PC-3 (cell line): ENCODE measurements around the gene BAZ2B. TPM values are rescaled to one million over a fixed set of nuclear protein-coding genes. Genes with fewer than 3 reads are reported as not detected.

Source experiments
- ATAC-seq: fragments of 200-7000 bp; cut with Tn5 transposase; 2 replicates; pipeline ENCODE4 v1.9.1; 2020; ENCODE audit warnings: mild to moderate bottlenecking, moderate library complexity
- BruUV-seq: library from RNA; stranded (reverse); fragments of 400-500 nt; replicated peaks from 2 replicates; lab custom pipeline; 2021; lab: Mats Ljungman, UMichigan
- CTCF ChIA-PET: fragments of 300-600 bp; sonication (Branson Sonifier 250); formaldehyde crosslinking; loops from one replicate; lab custom pipeline; 2022; ENCODE audit warnings: antibody characterized with exemption; lab: Charles Lee
- POLR2A ChIA-PET: fragments of 300-600 bp; sonication (Branson Sonifier 250); formaldehyde crosslinking; loops from one replicate; lab custom pipeline; 2022; ENCODE audit warnings: antibody characterized with exemption; ENCODE audit not compliant: unreplicated experiment; lab: Charles Lee
- DNase-seq: peaks from one replicate; pipeline ENCODE4 v3.0.0-alpha.2; 2015
- H2AFZ ChIP-seq: fragments of 300-600 bp; sonication (generic); 2 replicates; pipeline ENCODE4 v1.6.0; 2016; ENCODE audit warnings: antibody characterized with exemption, low read length
- H3F3A ChIP-seq: fragments of 300-600 bp; sonication (generic); one replicate; pipeline ENCODE4 v1.6.0; 2017; ENCODE audit warnings: antibody characterized with exemption, low read length, control low read depth, mild to moderate bottlenecking; ENCODE audit not compliant: unreplicated experiment
- H3K27ac ChIP-seq: fragments of 300-600 bp; sonication (generic); 2 replicates; pipeline ENCODE4 v1.5.1; 2016; ENCODE audit warnings: mild to moderate bottlenecking, low read length
- H3K27me3 ChIP-seq: fragments of 300-600 bp; sonication (generic); 2 replicates; pipeline ENCODE4 v1.6.1; 2016; ENCODE audit warnings: low read length, mixed read lengths
- H3K36me3 ChIP-seq: fragments of 300-600 bp; sonication (generic); 2 replicates; pipeline ENCODE4 v1.6.1; 2016; ENCODE audit warnings: low read depth, mixed run types, low read length, mixed read lengths
- H3K4me1 ChIP-seq: fragments of 300-600 bp; sonication (generic); 2 replicates; pipeline ENCODE4 v1.5.1; 2016; ENCODE audit warnings: low read length; ENCODE audit not compliant: insufficient read depth
- H3K4me2 ChIP-seq: fragments of 300-600 bp; sonication (generic); 2 replicates; pipeline ENCODE4 v1.6.0; 2016; ENCODE audit warnings: low read length
- H3K4me3 ChIP-seq: fragments of 300-600 bp; sonication (generic); 2 replicates; pipeline ENCODE4 v1.5.1; 2016; ENCODE audit warnings: mild to moderate bottlenecking, low read length, mixed read lengths
- H3K79me2 ChIP-seq: fragments of 300-600 bp; sonication (generic); 2 replicates; pipeline ENCODE4 v1.6.1; 2017; ENCODE audit warnings: low read length, mixed read lengths
- H3K9ac ChIP-seq: fragments of 300-600 bp; sonication (generic); 2 replicates; pipeline ENCODE4 v1.6.0; 2016; ENCODE audit warnings: mild to moderate bottlenecking, low read length
- H3K9me2 ChIP-seq: fragments of 300-600 bp; sonication (generic); replicated peaks from 2 replicates; pipeline ENCODE4 v1.6.1; 2016; ENCODE audit warnings: mixed run types, low read length, mixed read lengths
- H3K9me3 ChIP-seq: fragments of 300-600 bp; sonication (generic); 2 replicates; pipeline ENCODE4 v1.6.1; 2016; ENCODE audit warnings: low read length, mixed read lengths
- H4K20me1 ChIP-seq: fragments of 300-600 bp; sonication (generic); 2 replicates; pipeline ENCODE4 v1.6.1; 2016; ENCODE audit warnings: low read length, mixed read lengths
- EZH2 ChIP-seq: fragments of 300-600 bp; sonication (generic); IDR thresholded peaks from one replicate; pipeline ENCODE4 v1.6.1; 2017; ENCODE audit warnings: antibody characterized with exemption, mild to moderate bottlenecking, low read length; ENCODE audit not compliant: unreplicated experiment
- EZH2phosphoT487 ChIP-seq: fragments of 300-600 bp; sonication (generic); IDR thresholded peaks from 2 replicates; pipeline ENCODE4 v1.6.1; 2018; ENCODE audit warnings: mild to moderate bottlenecking, antibody characterized with exemption, low read length, borderline replicate concordance
- intact Hi-C: fragments of 100-400 bp; cut with micrococcal nuclease; formaldehyde crosslinking; loops from 2 replicates; pipeline ENCODE4 v1.9.0; 2023
- total RNA-seq: library from RNA; depleted of rRNA; stranded (reverse); fragments of >200 nt; gene quantifications from 2 replicates; pipeline ENCODE4 v1.2.3, GENCODE V29; 2014
- TF ChIP-seq, protein P1 (sequence below): fragments of 300-600 bp; sonication (generic); conservative IDR thresholded peaks from 2 replicates; pipeline ENCODE4 v1.5.1; 2017; ENCODE audit warnings: antibody characterized with exemption, low read depth, mild to moderate bottlenecking, low read length

BAZ2B gene
- total RNA-seq, 1 experiment from 2014 or later, result 19.6 TPM

GRCh38 chr2:159322419-159322818, 293.9 kb downstream of the BAZ2B start:
- Histone ChIP-seq H3K79me2 (no peaks in the 10 kb centered on the region), H3K9me2 (no peaks in the 10 kb centered on the region), H2AFZ (no peak overlapping the region), H3K9me3 (no peaks in the 10 kb centered on the region), H3K4me2 (no peak overlapping the region), H4K20me1 (no peaks in the 10 kb centered on the region), H3K27ac (no peak overlapping the region), H3K4me3 (no peak overlapping the region), H3K27me3 (no peaks in the 10 kb centered on the region), H3F3A (no peaks in the 10 kb centered on the region), H3K36me3 (no peaks in the 10 kb centered on the region), H3K4me1 (no peaks in the 10 kb centered on the region), H3K9ac (no peak overlapping the region)
- ChIA-PET CTCF (no interaction called here), POLR2A (no interaction called here)
- DNase-seq, result no peak
- ATAC-seq, result no peak
- TF ChIP-seq EZH2 (no peak), EZH2phosphoT487 (no peak)
- TF ChIP-seq, protein P1, sequence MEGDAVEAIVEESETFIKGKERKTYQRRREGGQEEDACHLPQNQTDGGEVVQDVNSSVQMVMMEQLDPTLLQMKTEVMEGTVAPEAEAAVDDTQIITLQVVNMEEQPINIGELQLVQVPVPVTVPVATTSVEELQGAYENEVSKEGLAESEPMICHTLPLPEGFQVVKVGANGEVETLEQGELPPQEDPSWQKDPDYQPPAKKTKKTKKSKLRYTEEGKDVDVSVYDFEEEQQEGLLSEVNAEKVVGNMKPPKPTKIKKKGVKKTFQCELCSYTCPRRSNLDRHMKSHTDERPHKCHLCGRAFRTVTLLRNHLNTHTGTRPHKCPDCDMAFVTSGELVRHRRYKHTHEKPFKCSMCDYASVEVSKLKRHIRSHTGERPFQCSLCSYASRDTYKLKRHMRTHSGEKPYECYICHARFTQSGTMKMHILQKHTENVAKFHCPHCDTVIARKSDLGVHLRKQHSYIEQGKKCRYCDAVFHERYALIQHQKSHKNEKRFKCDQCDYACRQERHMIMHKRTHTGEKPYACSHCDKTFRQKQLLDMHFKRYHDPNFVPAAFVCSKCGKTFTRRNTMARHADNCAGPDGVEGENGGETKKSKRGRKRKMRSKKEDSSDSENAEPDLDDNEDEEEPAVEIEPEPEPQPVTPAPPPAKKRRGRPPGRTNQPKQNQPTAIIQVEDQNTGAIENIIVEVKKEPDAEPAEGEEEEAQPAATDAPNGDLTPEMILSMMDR, result no peak
- intact Hi-C loops, result no loop called here
- no TSS peak for BruUV-seq

DNA sequence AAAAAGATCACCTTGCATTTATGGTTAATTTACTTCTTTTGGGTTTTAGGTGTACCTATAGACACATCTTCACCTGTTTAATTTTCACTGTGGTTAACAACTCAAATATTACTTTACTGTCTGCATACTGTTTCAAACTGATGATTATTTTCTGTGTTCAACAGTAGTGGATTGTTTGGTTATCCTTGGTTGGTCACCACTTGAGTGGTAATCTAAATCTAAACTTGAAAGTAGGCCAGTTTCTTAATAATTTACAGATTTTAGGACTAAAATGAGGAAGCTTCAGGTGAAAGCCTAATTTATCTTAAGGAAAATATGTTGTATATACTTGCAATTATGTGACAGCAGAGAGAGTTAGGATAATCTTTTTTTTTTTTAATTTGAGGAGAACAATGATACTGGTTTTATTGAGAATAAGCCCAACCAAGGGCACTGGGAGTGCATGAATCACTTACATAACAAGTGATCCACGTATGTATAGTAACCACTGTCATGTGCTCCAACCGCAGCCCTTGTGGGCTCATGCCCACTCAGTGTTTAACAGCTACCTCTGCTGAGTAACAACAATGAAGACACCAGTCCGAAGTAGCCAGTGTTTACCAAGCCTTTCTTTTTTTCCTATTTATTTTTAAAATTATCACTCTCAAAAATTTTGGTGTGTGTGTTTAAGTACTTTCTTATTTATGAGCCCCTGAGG, 298.8 kb downstream of the BAZ2B start:
- ChIA-PET POLR2A (no interaction called here), CTCF (no interaction called here)
- H3K27me3 ChIP-seq, result no peaks in the 10 kb centered on the region
- H3K4me1 ChIP-seq, result no peaks in the 10 kb centered on the region
- no peaks in the 10 kb centered on the region for H3K9me3 ChIP-seq
- H2AFZ ChIP-seq, result no peak overlapping the region
- H4K20me1 ChIP-seq, result no peaks in the 10 kb centered on the region
- no peak overlapping the region for H3K4me3 ChIP-seq
- BruUV-seq, result no TSS peak
- TF ChIP-seq EZH2, result no peak
- TF ChIP-seq, protein P1, result no peak
- TF ChIP-seq EZH2phosphoT487, result no peak
- no peak overlapping the region for H3K4me2 ChIP-seq
- no peaks in the 10 kb centered on the region for H3K36me3 ChIP-seq
- H3K9me2 ChIP-seq, result no peaks in the 10 kb centered on the region
- intact Hi-C loops, result no loop called here
- no peak for DNase-seq
- H3K9ac ChIP-seq, result no peak overlapping the region
- ATAC-seq, result no peak
- no peaks in the 10 kb centered on the region for H3K79me2 ChIP-seq
- H3F3A ChIP-seq, result no peaks in the 10 kb centered on the region
- no peak overlapping the region for H3K27ac ChIP-seq

- no peak overlapping the region for H3K9ac ChIP-seq
- H3K4me3 ChIP-seq, result no peak overlapping the region
- intact Hi-C loops, result no loop called here
- H3K79me2 ChIP-seq, result no peaks in the 10 kb centered on the region
- no peaks in the 10 kb centered on the region for H3K4me1 ChIP-seq
- no peaks in the 10 kb centered on the region for H3K9me3 ChIP-seq
- no peaks in the 10 kb centered on the region for H4K20me1 ChIP-seq
- POLR2A ChIA-PET, result no interaction called here
- no peak overlapping the region for H3K27ac ChIP-seq
- no peak overlapping the region for H2AFZ ChIP-seq
- no peaks in the 10 kb centered on the region for H3K9me2 ChIP-seq
- TF ChIP-seq, protein P1, result no peak
- TF ChIP-seq EZH2 (no peak), EZH2phosphoT487 (no peak)
- ATAC-seq, result no peak
- H3K27me3 ChIP-seq, result no peaks in the 10 kb centered on the region
- no TSS peak for BruUV-seq
- H3F3A ChIP-seq, result no peaks in the 10 kb centered on the region
- no peak overlapping the region for H3K4me2 ChIP-seq
- DNase-seq, result no peak
- CTCF ChIA-PET, result no interaction called here
- no peaks in the 10 kb centered on the region for H3K36me3 ChIP-seq
Measured at GRCh38 chr2:159307942-159308341, 308.4 kb downstream of the BAZ2B start.
